BJ (cell line): ENCODE measurements around the gene RIBC2. TPM values are rescaled to one million over a fixed set of nuclear protein-coding genes. Genes with fewer than 3 reads are reported as not detected.

Source experiments
- CTCF ChIA-PET: fragments of 350-600 bp; formaldehyde crosslinking; extraction: SDS; loops from one replicate; lab custom pipeline; 2021; ENCODE audit warnings: antibody characterized with exemption, inconsistent platforms; lab: Yijun Ruan, JAX
- POLR2A ChIA-PET: fragments of 300-600 bp; sonication (Branson Sonifier 250); formaldehyde crosslinking; extraction: SDS; loops from one replicate; lab custom pipeline; 2021; ENCODE audit warnings: antibody characterized with exemption; lab: Charles Lee
- DNase-seq: peaks from one replicate; pipeline ENCODE4 v3.0.0-alpha.2; 2011; ENCODE audit warnings: low read depth
- H3K27me3 ChIP-seq: 2 replicates; pipeline ENCODE4 v1.6.0; 2011; ENCODE audit warnings: low read length; ENCODE audit not compliant: control insufficient read depth, insufficient read depth
- H3K36me3 ChIP-seq: 2 replicates; pipeline ENCODE4 v1.5.1; 2011; ENCODE audit warnings: low read length; ENCODE audit not compliant: control insufficient read depth, insufficient read depth
- H3K4me3 ChIP-seq: 2 replicates; pipeline ENCODE4 v1.5.1; 2011; ENCODE audit warnings: low read depth, mild to moderate bottlenecking, control low read depth, low read length
- polyA plus RNA-seq: library from polyadenylated mRNA; depleted of rRNA; stranded (reverse); fragments of >200 nt; gene quantifications from 2 replicates; pipeline ENCODE4 v1.2.3, GENCODE V29; 2011
- TF ChIP-seq, protein P1 (sequence below): IDR thresholded peaks from 2 replicates; pipeline ENCODE4 v1.5.1; 2011; ENCODE audit warnings: low read depth, mild to moderate bottlenecking, control low read depth, inconsistent platforms, low read length, moderate library complexity; ENCODE audit not compliant: insufficient read depth

Gene RIBC2
- polyA plus RNA-seq, 1 experiment = 0.58 TPM

DNA sequence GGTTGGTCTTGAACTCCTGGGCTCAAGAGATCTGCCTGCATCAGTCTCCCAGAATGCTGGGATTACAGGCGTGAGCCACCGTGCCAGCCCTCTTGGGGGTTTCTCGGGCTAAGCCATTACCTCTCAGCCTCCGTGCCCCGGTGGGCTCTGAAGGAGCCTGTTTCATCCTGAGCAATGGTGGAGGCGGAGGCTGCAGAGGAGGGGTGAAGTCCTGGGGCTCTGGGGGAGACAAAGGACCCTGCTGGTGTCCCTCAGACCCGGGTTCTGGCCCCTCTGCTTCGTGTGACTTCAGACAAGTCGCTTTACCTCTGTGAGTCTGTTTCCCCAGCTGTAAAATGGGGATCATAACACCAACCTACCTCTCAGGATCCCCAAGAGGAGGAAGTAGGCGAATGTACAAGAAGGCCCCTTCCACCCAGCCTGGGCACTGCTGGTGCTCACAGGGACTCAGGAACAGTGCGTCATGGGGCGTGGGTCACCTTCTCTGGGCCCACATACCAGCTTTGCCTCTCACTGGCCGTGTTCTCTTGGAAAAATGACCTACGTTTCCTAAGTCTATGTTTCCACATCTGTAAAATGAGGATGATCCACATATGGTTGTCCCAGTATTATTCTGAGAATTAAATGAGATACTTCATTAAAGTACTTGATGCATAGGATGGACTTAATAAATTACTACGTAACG lies 36.8 kb downstream of the RIBC2 start:
- H3K27me3 ChIP-seq = no peaks in the 10 kb centered on the region
- ChIA-PET CTCF (interaction anchor here (1.0 to 1.2 kb wide), 3 partner anchors 9 to 102 kb away, joined by 3 to 5 read pairs (median 5); no protein-coding TSS in a partner anchor), POLR2A (no interaction called here)

DNA sequence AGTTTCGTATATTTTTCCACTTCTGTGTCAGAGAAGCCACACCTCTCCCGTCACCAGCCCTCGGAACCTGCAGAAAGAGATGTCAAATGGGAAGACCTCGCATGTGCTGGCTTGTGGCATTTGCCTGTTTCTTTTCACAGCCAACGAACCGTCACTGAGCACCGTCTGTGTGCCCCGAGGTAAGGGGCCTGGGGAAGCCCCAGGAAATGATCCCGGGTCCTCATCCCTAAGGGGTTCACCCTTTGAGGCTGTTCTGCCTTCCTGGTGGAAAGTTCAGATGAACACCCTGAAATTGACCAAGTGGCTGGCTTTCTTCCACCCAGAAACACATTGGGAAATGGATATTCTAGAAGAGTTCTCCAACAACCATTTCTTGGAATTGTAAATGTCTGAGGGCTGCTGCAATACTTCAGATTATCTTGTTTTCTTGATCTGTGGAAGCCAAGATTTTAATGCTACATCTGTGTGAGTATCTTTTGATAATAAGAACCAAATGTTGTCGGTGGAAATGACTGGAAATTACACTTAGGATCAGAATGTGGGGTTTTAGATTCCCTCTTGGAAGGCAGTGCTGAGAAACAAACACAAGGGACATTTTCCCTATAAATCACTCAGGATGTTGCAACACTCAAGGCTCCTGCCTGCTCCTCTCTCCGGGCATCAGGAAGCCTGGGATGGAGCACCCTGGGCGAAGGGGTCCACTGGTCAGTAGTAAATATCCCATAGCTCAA lies 37.6 kb downstream of the RIBC2 start:
- POLR2A ChIA-PET = no interaction called here
- Histone ChIP-seq H3K36me3 (no peaks in the 10 kb centered on the region), H3K4me3 (no peak overlapping the region), H3K27me3 (no peaks in the 10 kb centered on the region)
- TF ChIP-seq, protein P1, sequence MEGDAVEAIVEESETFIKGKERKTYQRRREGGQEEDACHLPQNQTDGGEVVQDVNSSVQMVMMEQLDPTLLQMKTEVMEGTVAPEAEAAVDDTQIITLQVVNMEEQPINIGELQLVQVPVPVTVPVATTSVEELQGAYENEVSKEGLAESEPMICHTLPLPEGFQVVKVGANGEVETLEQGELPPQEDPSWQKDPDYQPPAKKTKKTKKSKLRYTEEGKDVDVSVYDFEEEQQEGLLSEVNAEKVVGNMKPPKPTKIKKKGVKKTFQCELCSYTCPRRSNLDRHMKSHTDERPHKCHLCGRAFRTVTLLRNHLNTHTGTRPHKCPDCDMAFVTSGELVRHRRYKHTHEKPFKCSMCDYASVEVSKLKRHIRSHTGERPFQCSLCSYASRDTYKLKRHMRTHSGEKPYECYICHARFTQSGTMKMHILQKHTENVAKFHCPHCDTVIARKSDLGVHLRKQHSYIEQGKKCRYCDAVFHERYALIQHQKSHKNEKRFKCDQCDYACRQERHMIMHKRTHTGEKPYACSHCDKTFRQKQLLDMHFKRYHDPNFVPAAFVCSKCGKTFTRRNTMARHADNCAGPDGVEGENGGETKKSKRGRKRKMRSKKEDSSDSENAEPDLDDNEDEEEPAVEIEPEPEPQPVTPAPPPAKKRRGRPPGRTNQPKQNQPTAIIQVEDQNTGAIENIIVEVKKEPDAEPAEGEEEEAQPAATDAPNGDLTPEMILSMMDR = no peak
- CTCF ChIA-PET = interaction anchor here (0.8 to 5.0 kb wide), 4 partner anchors 10 to 101 kb away, joined by 3 to 27 read pairs (median 4); no protein-coding TSS in a partner anchor
- DNase-seq = peak; percentile 99

More for the DNA sequence above, 36.8 kb downstream of the RIBC2 start:
- Histone ChIP-seq H3K36me3 (no peaks in the 10 kb centered on the region), H3K4me3 (no peak overlapping the region)
- DNase-seq = no peak
- TF ChIP-seq, protein P1 = no peak

DNA sequence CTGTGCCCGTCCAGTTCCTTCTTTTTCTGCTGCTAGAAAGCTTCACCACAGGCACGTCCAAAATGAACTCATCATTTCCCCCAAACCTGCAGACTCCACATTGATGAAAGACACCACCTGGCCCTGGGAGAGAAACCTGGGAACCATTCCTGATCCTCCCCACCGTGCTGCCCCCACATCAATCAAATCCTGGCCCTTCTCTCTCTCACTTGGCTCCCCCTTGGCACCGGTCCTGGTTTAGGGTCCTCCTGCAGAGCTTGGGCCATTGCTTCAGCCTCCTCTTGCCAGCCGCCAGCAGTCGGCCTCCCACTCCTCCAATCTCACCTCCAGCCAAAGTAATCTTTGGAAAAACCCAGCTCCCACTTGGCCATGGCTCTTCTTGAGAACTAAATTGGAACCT lies 38.5 kb downstream of the RIBC2 start:
- DNase-seq = no peak
- ChIA-PET CTCF (interaction anchor here (0.8 to 5.0 kb wide), 5 partner anchors 17 to 102 kb away, joined by 3 to 27 read pairs (median 3); no protein-coding TSS in a partner anchor), POLR2A (no interaction called here)
- Histone ChIP-seq H3K4me3 (no peak overlapping the region), H3K27me3 (no peaks in the 10 kb centered on the region), H3K36me3 (no peaks in the 10 kb centered on the region)
- TF ChIP-seq, protein P1 = no peak

DNA sequence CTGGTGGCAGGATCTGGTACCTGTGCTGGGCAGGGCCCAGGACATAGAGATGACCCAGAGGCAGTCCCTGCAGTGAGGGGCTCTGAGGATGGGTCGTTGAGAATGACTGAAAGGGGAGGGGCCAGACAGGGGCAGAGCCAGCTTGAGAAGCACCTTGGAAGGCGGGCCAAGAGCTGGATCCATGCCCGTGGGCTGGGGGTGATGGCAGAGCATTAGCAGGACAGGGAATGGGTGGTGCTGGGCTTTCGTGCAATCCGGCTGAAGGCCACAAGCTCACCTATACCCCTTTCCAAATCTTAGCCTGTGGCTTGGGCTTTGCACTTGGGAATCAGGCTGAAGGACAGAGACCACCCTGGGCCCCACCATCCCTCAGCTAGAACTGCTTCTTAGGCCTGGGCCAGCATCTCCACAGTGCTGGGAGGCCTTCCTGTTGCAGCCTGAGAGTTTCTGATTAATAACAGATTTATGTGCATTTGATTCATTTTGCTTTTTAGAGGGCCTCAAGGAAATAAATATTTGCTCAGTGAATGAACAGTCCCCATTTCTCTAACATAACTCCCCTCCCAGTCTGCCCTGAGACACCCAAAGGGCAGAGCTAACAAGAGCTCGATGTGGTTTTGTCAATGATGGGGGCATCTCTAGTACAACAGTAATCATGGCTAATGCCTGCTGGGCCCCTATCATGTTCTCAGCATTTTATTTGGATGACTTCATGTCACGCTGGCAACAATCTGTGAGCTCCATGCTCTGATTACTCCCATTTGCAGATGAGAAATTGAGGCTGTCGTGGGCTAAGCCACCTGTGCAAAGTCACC lies 39.3 kb downstream of the RIBC2 start:
- ChIA-PET CTCF (interaction anchor here (1.0 to 5.0 kb wide), 6 partner anchors 11 to 101 kb away, joined by 3 to 27 read pairs (median 9); no protein-coding TSS in a partner anchor), POLR2A (interaction anchor here (0.6 to 1.2 kb wide), 2 partner anchors 18 to 51 kb away, joined by 3 to 4 read pairs; no protein-coding TSS in a partner anchor)
- Histone ChIP-seq H3K4me3 (no peak overlapping the region), H3K36me3 (no peaks in the 10 kb centered on the region), H3K27me3 (no peaks in the 10 kb centered on the region)
- TF ChIP-seq, protein P1 = no peak
- DNase-seq = peak; percentile 67
